Panc1 (cell line): ENCODE results near the gene B3GNT3. TPM values are rescaled to one million over a fixed set of nuclear protein-coding genes. Genes with fewer than 3 reads are reported as not detected.

Source experiments
- ATAC-seq: fragments of 200-7000 bp; cut with Tn5 transposase; 2 replicates; pipeline ENCODE4 v1.9.1; 2020; ENCODE audit warnings: mild to moderate bottlenecking, moderate library complexity
- BruUV-seq: library from RNA; stranded (reverse); fragments of 400-500 nt; replicated peaks from 2 replicates; lab custom pipeline; 2021; lab: Mats Ljungman, UMichigan
- CTCF ChIA-PET: fragments of 300-600 bp; sonication (Branson Sonifier 250); formaldehyde crosslinking; loops from one replicate; lab custom pipeline; 2022; ENCODE audit warnings: antibody characterized with exemption; lab: Charles Lee
- POLR2A ChIA-PET: fragments of 300-600 bp; sonication (Branson Sonifier 250); formaldehyde crosslinking; loops from one replicate; lab custom pipeline; 2022; ENCODE audit warnings: antibody characterized with exemption; lab: Charles Lee
- DNase-seq: peaks from one replicate; pipeline ENCODE4 v3.0.0-alpha.2; 2010; ENCODE audit warnings: low read depth, low spot score
- H3K27ac ChIP-seq: 2 replicates; pipeline ENCODE4 v1.5.1; 2011; ENCODE audit warnings: mild to moderate bottlenecking, low read length, inconsistent platforms
- H3K27me3 ChIP-seq: fragments of 200-500 bp; sonication (Bioruptor generic); 2 replicates; pipeline ENCODE4 v1.6.0; 2014; ENCODE audit warnings: low read length, inconsistent platforms; ENCODE audit not compliant: control insufficient read depth, insufficient read depth
- H3K36me3 ChIP-seq: fragments of 200-500 bp; sonication (Bioruptor generic); 2 replicates; pipeline ENCODE4 v1.5.1; 2014; ENCODE audit warnings: inconsistent platforms, mild to moderate bottlenecking, low read length, moderate library complexity; ENCODE audit not compliant: control insufficient read depth, insufficient read depth
- H3K4me1 ChIP-seq: 2 replicates; pipeline ENCODE4 v1.5.1; 2011; ENCODE audit warnings: inconsistent platforms, mild to moderate bottlenecking, low read length, moderate library complexity; ENCODE audit not compliant: control insufficient read depth, insufficient read depth
- H3K4me3 ChIP-seq, 2 experiments: 2 replicates each; pipeline ENCODE4 v1.5.1; 2011 to 2012; ENCODE audit warnings: low read depth in 2 of 2, low read length in 2 of 2, mild to moderate bottlenecking in 2 of 2, inconsistent platforms in 1 of 2, moderate library complexity in 1 of 2
- H3K9me3 ChIP-seq: fragments of 200-500 bp; sonication (Bioruptor generic); 2 replicates; pipeline ENCODE4 v1.5.1; 2014; ENCODE audit warnings: low read depth, mild to moderate bottlenecking, inconsistent platforms, low read length, moderate library complexity; ENCODE audit not compliant: control insufficient read depth, insufficient read depth
- CTCF ChIP-seq: fragments of 450-650 bp; IDR thresholded peaks from 2 replicates; pipeline ENCODE4 v1.5.1; 2017; ENCODE audit warnings: mild to moderate bottlenecking
- POLR2AphosphoS5 ChIP-seq: IDR thresholded peaks from 2 replicates; pipeline ENCODE4 v1.6.1; 2012; ENCODE audit warnings: mild to moderate bottlenecking, low read depth, low read length, moderate library complexity
- REST ChIP-seq, 2 experiments: IDR thresholded peaks; 2 replicates each; pipeline ENCODE4 v1.6.1; 2011 to 2012; ENCODE audit warnings: low read depth in 2 of 2, control low read depth in 1 of 2, low read length in 1 of 2, mild to moderate bottlenecking in 1 of 2, moderate library complexity in 1 of 2; ENCODE audit not compliant: insufficient read depth in 1 of 2
- SIN3A ChIP-seq: IDR thresholded peaks from 2 replicates; pipeline ENCODE4 v1.6.1; 2012; ENCODE audit warnings: low read depth, mild to moderate bottlenecking, low read length, moderate library complexity, borderline replicate concordance; ENCODE audit not compliant: insufficient read depth
- TCF7L2 ChIP-seq: IDR thresholded peaks from 2 replicates; pipeline ENCODE4 v1.6.1; 2011; ENCODE audit warnings: mild to moderate bottlenecking, low read depth, low read length, inconsistent platforms
- in situ Hi-C: cut with HindIII; loops from 2 replicates; pipeline ENCODE4 v1.10.0; 2016; ENCODE audit warnings: low sequenced_read_pairs, low pct_unique_long_range_greater_than_20kb
- intact Hi-C: fragments of 100-400 bp; cut with micrococcal nuclease; formaldehyde crosslinking; loops from one replicate; pipeline ENCODE4 v1.10.0; 2022; ENCODE audit not compliant: unreplicated experiment
- total RNA-seq: library from RNA; stranded (reverse); gene quantifications from one replicate; pipeline ENCODE4 v1.2.1, GENCODE V29; 2021; ENCODE audit not compliant: unreplicated experiment

The B3GNT3 gene
- total RNA-seq, 1 experiment from 2014 or later, result 0.67 TPM

- in situ Hi-C loops (no loop called here), intact Hi-C loops (no loop called here)
- CTCF ChIA-PET, result no interaction called here
- Histone ChIP-seq H3K4me3 (no peak overlapping the region), H3K9me3 (no peaks in the 10 kb centered on the region), H3K27me3 (no peaks in the 10 kb centered on the region), H3K36me3 (no peaks in the 10 kb centered on the region), H3K27ac (no peak overlapping the region), H3K4me1 (no peaks in the 10 kb centered on the region)
- DNase-seq (no peak), ATAC-seq (no peak)
- POLR2A ChIA-PET, result interaction anchor here (0.7 kb wide), 1 partner anchor 128 kb away, joined by 4 read pairs; no protein-coding TSS in a partner anchor
- BruUV-seq, result no TSS peak
- TF ChIP-seq CTCF (no peak), SIN3A (no peak), POLR2AphosphoS5 (no peak), TCF7L2 (no peak), REST (IDR thresholded peaks at IDR 0.05; ENCODE audit: insufficient read depth in 1 of 2, low read depth in 2 of 2, low read length in 1 of 2) (no peak)
Observed at GRCh38 chr19:17805427-17805826, 10.5 kb downstream of the B3GNT3 start.

GRCh38 chr19:17806945-17807344, 12.0 kb downstream of the B3GNT3 start:
- no peaks in the 10 kb centered on the region for H3K9me3 ChIP-seq
- POLR2A ChIA-PET, result no interaction called here
- in situ Hi-C loops, result no loop called here

More at GRCh38 chr19:17806945-17807344, 12.0 kb downstream of the B3GNT3 start:
- no peak for ATAC-seq
- no peak overlapping the region for H3K4me3 ChIP-seq
- no TSS peak for BruUV-seq
- no peaks in the 10 kb centered on the region for H3K4me1 ChIP-seq
- intact Hi-C loops, result no loop called here
- DNase-seq, result no peak
- H3K36me3 ChIP-seq, result no peaks in the 10 kb centered on the region
- CTCF ChIA-PET, result no interaction called here
- no peaks in the 10 kb centered on the region for H3K27me3 ChIP-seq
- no peak overlapping the region for H3K27ac ChIP-seq
- TF ChIP-seq REST (IDR thresholded peaks at IDR 0.05; ENCODE audit: insufficient read depth in 1 of 2, low read depth in 2 of 2, low read length in 1 of 2), result no peak
- TF ChIP-seq SIN3A, result no peak
- no peak for TF ChIP-seq CTCF
- no peak for TF ChIP-seq TCF7L2
- no peak for TF ChIP-seq POLR2AphosphoS5
